B cell (primary cell): ENCODE results near the gene PLEKHA7.

Source experiments
- EZH2 ChIP-seq: IDR thresholded peaks from 2 replicates; pipeline ENCODE4 v1.6.1; 2012; ENCODE audit warnings: borderline replicate concordance, low read depth, mild to moderate bottlenecking, moderate library complexity, low read length; ENCODE audit not compliant: insufficient read depth, poor library complexity, severe bottlenecking
- TF ChIP-seq, protein P1 (sequence below): fragments of 200-600 bp; IDR thresholded peaks from one replicate; pipeline ENCODE4 v1.8.0; 2022; ENCODE audit warnings: antibody characterized with exemption, mild to moderate bottlenecking

DNA sequence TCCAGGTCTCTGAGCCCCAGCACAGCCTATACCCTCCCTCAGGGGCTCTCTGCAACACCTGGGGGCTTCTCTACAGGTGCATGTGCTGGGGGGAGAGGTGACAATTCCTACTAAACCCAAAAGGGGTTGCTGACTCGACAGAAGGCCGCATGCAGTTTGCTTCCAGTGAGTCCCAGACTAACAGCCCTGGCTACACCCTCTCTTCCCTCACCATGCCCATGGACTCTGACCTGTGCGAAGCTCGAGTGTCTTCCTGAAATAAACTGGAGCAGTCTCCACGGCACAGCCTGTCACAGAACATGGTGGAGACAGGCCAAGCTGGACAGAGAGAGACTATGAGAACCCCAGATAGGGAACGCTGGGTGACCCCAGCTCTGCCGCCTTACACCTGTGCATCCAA lies 16.6 kb downstream of the PLEKHA7 start:
- TF ChIP-seq, protein P1, sequence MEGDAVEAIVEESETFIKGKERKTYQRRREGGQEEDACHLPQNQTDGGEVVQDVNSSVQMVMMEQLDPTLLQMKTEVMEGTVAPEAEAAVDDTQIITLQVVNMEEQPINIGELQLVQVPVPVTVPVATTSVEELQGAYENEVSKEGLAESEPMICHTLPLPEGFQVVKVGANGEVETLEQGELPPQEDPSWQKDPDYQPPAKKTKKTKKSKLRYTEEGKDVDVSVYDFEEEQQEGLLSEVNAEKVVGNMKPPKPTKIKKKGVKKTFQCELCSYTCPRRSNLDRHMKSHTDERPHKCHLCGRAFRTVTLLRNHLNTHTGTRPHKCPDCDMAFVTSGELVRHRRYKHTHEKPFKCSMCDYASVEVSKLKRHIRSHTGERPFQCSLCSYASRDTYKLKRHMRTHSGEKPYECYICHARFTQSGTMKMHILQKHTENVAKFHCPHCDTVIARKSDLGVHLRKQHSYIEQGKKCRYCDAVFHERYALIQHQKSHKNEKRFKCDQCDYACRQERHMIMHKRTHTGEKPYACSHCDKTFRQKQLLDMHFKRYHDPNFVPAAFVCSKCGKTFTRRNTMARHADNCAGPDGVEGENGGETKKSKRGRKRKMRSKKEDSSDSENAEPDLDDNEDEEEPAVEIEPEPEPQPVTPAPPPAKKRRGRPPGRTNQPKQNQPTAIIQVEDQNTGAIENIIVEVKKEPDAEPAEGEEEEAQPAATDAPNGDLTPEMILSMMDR, result no peak
- TF ChIP-seq EZH2, result no peak
